ENCODE measurements around the gene BEST1. TPM values are rescaled to one million over a fixed set of nuclear protein-coding genes. Genes with fewer than 3 reads are reported as not detected.
"Not testable (repeated sequence)": the region's sequence is repeated elsewhere in the genome, so short reads cannot be mapped to it uniquely, and the experiment has no call there.

BEST1 gene
- total RNA-seq, 1 experiment from 2014 or later, result 0.13 TPM

DNA sequence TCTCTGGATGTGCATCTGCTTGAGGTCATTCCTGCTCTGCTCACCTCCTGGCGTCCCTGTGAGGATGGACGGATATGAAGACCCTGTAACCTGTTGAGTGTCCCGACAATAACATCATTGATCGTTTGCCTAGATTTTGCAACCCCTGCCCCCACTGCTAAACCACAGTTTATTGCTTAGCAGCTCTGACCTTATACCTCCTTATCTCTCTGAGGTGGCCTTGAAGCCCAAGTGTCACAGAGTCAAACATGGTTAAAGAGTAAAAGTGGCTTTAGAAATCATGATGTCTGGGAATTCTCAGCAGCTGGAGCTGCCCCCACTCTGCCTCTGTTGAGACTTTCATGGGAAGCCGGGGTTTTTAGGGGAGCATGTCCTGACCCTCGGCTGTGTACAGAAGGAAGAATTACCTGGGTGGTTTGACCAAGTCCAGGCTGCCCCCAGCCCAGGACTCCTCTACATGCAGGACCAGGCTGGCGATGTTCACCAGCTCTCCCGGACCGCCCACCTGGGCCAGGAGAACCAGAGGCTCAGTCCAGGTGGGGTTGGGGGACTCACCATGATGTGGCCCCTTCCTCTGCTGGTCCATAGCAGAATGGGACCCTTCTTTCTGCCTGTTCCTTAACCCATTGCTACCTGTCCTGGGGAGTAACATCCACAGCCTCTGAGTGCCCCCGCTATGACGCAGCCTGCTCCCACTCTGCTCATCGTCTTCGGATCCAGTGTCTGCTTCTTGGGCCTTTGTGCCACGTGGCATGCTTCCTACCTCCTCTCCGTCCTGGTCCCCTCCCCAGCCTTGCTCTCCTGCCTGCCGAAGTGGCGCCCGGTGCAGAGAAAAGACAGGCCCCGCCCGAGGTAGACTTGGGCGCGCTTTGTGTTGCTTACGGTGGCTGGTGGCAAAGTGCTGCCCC lies 50.6 kb downstream of the BEST1 start:
- Histone ChIP-seq H3K36me3 (ENCODE audit: control insufficient read depth, insufficient read depth, low read length) (no peaks in the 10 kb centered on the region), H3K4me1 (ENCODE audit: control insufficient read depth, insufficient read depth, low read length) (no peaks in the 10 kb centered on the region), H3K4me3 (ENCODE audit: low read depth in 2 of 2, low read length in 2 of 2) (no peak overlapping the region), H3K27me3 (ENCODE audit: control insufficient read depth, insufficient read depth, low read length) (no peaks in the 10 kb centered on the region), H3K9me3 (ENCODE audit: control insufficient read depth, insufficient read depth, low read depth, low read length) (0 out of 2 replicates have a peak, but pooled peaks cover 4% of the 10 kb centered on the region), H3K27ac (ENCODE audit: low read length) (no peak overlapping the region)
- ChIA-PET POLR2A (no interaction called here), CTCF (no interaction called here)
- DNase-seq (ENCODE audit: low read depth, low spot score), result no peak
- intact Hi-C loops (cut with micrococcal nuclease; ENCODE audit: unreplicated experiment), result no loop called here
- TF ChIP-seq REST (IDR thresholded peaks at IDR 0.05; ENCODE audit: insufficient read depth in 1 of 2, low read depth in 2 of 2, low read length in 1 of 2) (no peak), SIN3A (IDR thresholded peaks at IDR 0.05; ENCODE audit: borderline replicate concordance, insufficient read depth, low read depth, low read length) (no peak), TCF7L2 (IDR thresholded peaks at IDR 0.05; ENCODE audit: low read depth, low read length) (no peak), POLR2AphosphoS5 (IDR thresholded peaks at IDR 0.05; ENCODE audit: low read depth, low read length) (no peak)
- TF ChIP-seq, protein P1, sequence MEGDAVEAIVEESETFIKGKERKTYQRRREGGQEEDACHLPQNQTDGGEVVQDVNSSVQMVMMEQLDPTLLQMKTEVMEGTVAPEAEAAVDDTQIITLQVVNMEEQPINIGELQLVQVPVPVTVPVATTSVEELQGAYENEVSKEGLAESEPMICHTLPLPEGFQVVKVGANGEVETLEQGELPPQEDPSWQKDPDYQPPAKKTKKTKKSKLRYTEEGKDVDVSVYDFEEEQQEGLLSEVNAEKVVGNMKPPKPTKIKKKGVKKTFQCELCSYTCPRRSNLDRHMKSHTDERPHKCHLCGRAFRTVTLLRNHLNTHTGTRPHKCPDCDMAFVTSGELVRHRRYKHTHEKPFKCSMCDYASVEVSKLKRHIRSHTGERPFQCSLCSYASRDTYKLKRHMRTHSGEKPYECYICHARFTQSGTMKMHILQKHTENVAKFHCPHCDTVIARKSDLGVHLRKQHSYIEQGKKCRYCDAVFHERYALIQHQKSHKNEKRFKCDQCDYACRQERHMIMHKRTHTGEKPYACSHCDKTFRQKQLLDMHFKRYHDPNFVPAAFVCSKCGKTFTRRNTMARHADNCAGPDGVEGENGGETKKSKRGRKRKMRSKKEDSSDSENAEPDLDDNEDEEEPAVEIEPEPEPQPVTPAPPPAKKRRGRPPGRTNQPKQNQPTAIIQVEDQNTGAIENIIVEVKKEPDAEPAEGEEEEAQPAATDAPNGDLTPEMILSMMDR (IDR thresholded peaks at IDR 0.05), result no peak
- in situ Hi-C loops (cut with HindIII; ENCODE audit: low pct_unique_long_range_greater_than_20kb, low sequenced_read_pairs), result no loop called here
- no TSS peak for BruUV-seq (replicated peaks)
- ATAC-seq, result no peak

GRCh38 chr11:62001450-62002191 lies 51.5 kb downstream of the BEST1 start:
- no TSS peak for BruUV-seq (replicated peaks)
- in situ Hi-C loops (cut with HindIII; ENCODE audit: low pct_unique_long_range_greater_than_20kb, low sequenced_read_pairs), result no loop called here
- no peaks in the 10 kb centered on the region for H3K36me3 ChIP-seq (ENCODE audit: control insufficient read depth, insufficient read depth, low read length)
- 0 out of 2 replicates have a peak, but pooled peaks cover 4% of the 10 kb centered on the region for H3K9me3 ChIP-seq (ENCODE audit: control insufficient read depth, insufficient read depth, low read depth, low read length)
- intact Hi-C loops (cut with micrococcal nuclease; ENCODE audit: unreplicated experiment), result no loop called here
- ATAC-seq (no peak; the same call in 1 of the 2 replicates), DNase-seq (ENCODE audit: low read depth, low spot score) (no peak)
- no peak overlapping the region for H3K4me3 ChIP-seq (ENCODE audit: low read depth in 2 of 2, low read length in 2 of 2)
- TF ChIP-seq SIN3A (IDR thresholded peaks at IDR 0.05; ENCODE audit: borderline replicate concordance, insufficient read depth, low read depth, low read length), result no peak
- ChIA-PET CTCF (no interaction called here), POLR2A (no interaction called here)
- no peaks in the 10 kb centered on the region for H3K4me1 ChIP-seq (ENCODE audit: control insufficient read depth, insufficient read depth, low read length)
- H3K27ac ChIP-seq (ENCODE audit: low read length), result no peak overlapping the region
- no peaks in the 10 kb centered on the region for H3K27me3 ChIP-seq (ENCODE audit: control insufficient read depth, insufficient read depth, low read length)

- H3K4me3 ChIP-seq (ENCODE audit: low read depth in 2 of 2, low read length in 2 of 2); H3K36me3 ChIP-seq (ENCODE audit: control insufficient read depth, insufficient read depth, low read length); BruUV-seq (replicated peaks); H3K4me1 ChIP-seq (ENCODE audit: control insufficient read depth, insufficient read depth, low read length); intact Hi-C loops (cut with micrococcal nuclease; ENCODE audit: unreplicated experiment); in situ Hi-C loops (cut with HindIII; ENCODE audit: low pct_unique_long_range_greater_than_20kb, low sequenced_read_pairs); H3K27me3 ChIP-seq (ENCODE audit: control insufficient read depth, insufficient read depth, low read length); H3K9me3 ChIP-seq (ENCODE audit: control insufficient read depth, insufficient read depth, low read depth, low read length); POLR2A ChIA-PET; ATAC-seq; CTCF ChIA-PET; DNase-seq (ENCODE audit: low read depth, low spot score); H3K27ac ChIP-seq (ENCODE audit: low read length): not testable (repeated sequence)
Observed at GRCh38 chr11:62002283-62002682, 52.1 kb downstream of the BEST1 start.
